Measurements from ENCODE around the gene ANTXR1.

DNA sequence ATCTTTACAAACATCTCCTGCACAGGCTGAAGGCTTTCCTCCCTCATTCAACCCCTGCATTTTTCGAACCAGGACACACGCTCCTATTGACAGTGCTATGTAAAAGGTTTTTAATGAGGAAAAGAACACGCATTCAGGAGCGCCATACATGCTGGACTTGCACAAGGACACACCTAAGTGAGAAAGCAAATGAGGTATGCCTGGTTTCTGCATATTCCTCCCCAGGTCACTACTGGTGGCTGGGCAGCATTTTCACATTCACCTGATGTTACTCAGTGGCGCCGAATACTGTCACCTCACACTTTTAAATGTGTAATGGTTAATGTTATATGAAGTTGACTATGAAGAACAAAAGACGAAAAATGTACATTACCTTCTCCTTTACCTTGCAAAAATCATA lies 150.6 kb downstream of the ANTXR1 start:
- TF ChIP-seq, protein P1, sequence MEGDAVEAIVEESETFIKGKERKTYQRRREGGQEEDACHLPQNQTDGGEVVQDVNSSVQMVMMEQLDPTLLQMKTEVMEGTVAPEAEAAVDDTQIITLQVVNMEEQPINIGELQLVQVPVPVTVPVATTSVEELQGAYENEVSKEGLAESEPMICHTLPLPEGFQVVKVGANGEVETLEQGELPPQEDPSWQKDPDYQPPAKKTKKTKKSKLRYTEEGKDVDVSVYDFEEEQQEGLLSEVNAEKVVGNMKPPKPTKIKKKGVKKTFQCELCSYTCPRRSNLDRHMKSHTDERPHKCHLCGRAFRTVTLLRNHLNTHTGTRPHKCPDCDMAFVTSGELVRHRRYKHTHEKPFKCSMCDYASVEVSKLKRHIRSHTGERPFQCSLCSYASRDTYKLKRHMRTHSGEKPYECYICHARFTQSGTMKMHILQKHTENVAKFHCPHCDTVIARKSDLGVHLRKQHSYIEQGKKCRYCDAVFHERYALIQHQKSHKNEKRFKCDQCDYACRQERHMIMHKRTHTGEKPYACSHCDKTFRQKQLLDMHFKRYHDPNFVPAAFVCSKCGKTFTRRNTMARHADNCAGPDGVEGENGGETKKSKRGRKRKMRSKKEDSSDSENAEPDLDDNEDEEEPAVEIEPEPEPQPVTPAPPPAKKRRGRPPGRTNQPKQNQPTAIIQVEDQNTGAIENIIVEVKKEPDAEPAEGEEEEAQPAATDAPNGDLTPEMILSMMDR (IDR thresholded peaks at IDR 0.05): no peak
- TF ChIP-seq POLR2A (IDR thresholded peaks at IDR 0.05): no peak

Data from uterus (tissue), 2 donors.